Uterus (tissue), 4 donors: ENCODE results near the gene PTPN14. TPM values are rescaled to one million over a fixed set of nuclear protein-coding genes. Genes with fewer than 3 reads are reported as not detected.
"Not testable (repeated sequence)": the region's sequence is repeated elsewhere in the genome, so short reads cannot be mapped to it uniquely, and the experiment has no call there.

Experiments used
- DNase-seq, 2 donors: peaks; one replicate each; pipeline ENCODE4 v3.0.0-alpha.2; 2019 to 2020
- H3K27ac ChIP-seq, 2 donors: fragments of 200-600 bp; sonication (generic); 1 replicate in 1 of 2; 2 replicates in 1 of 2; pipeline ENCODE4 v1.5.1; 2016 to 2018
- H3K27me3 ChIP-seq, 2 donors: fragments of 200-600 bp; sonication (generic); one replicate each; pipeline ENCODE4 v1.5.1; 2018 to 2019; ENCODE audit warnings: control low read depth in 1 of 2
- H3K36me3 ChIP-seq, 2 donors: fragments of 200-600 bp; sonication (generic); one replicate each; pipeline ENCODE4 v1.5.1; 2019; ENCODE audit warnings: control low read depth in 1 of 2
- H3K4me1 ChIP-seq, 2 donors: fragments of 200-600 bp; sonication (generic); one replicate each; pipeline ENCODE4 v1.5.1; 2018 to 2019; ENCODE audit warnings: control low read depth in 1 of 2
- H3K4me3 ChIP-seq, 2 donors: fragments of 200-600 bp; sonication (generic); 1 replicate in 1 of 2; 2 replicates in 1 of 2; pipeline ENCODE4 v1.5.1; 2018 to 2019; ENCODE audit warnings: mild to moderate bottlenecking in 1 of 2
- H3K9me3 ChIP-seq, 2 donors: fragments of 200-600 bp; sonication (generic); one replicate each; pipeline ENCODE4 v1.5.1; 2019; ENCODE audit warnings: control low read depth in 1 of 2
- CTCF ChIP-seq, 4 experiments: fragments of 200-600 bp in 2 of 4; fragments of 450-650 bp in 2 of 4; sonication (generic) in 2 of 4; IDR thresholded peaks; one replicate each; pipeline ENCODE4 v1.5.1; 2016 to 2019; ENCODE audit warnings: antibody characterized with exemption in 4 of 4, mild to moderate bottlenecking in 2 of 4, moderate library complexity in 1 of 4
- POLR2A ChIP-seq, 2 donors: fragments of 450-650 bp; IDR thresholded peaks; one replicate each; pipeline ENCODE4 v1.6.1; 2016; ENCODE audit warnings: antibody characterized with exemption in 2 of 2, mild to moderate bottlenecking in 1 of 2, moderate library complexity in 1 of 2
- intact Hi-C: fragments of 100-400 bp; cut with DNase I; formaldehyde crosslinking; loops from one replicate; pipeline ENCODE4 v1.15.1; 2023; ENCODE audit warnings: low total_unique reads
- total RNA-seq, 4 donors: library from RNA; depleted of rRNA in 3 of 4; stranded (reverse); fragments of >200 nt in 3 of 4; gene quantifications; one replicate each; pipeline versions ENCODE4 v1.1.0 to v1.2.4, GENCODE V29; 2014 to 2023
- donor health status: DM: yes; HTN: yes; CAD: no.

PTPN14 gene
- total RNA-seq = 10 to 100 TPM; 13.2 to 78.0 (median 30.9) TPM

- peak within 1 kb of the TSS; percentile 95 to 98 for H3K27ac ChIP-seq
- intact Hi-C loops = no loop called here
- H3K4me1 ChIP-seq = peaks cover 0 to 8% of the 10 kb centered on the region in 2 donors
- H3K4me3 ChIP-seq = peak within 1 kb of the TSS; percentile 59 to 87
- no peaks in the 10 kb centered on the region for H3K9me3 ChIP-seq
- H3K27me3 ChIP-seq = no peaks in the 10 kb centered on the region
- peak; percentile 36 to 74 for TF ChIP-seq POLR2A (IDR thresholded peaks at IDR 0.05)
- peak in 3 of 4 experiments; percentile 39 to 52 (median 46) for TF ChIP-seq CTCF (IDR thresholded peaks at IDR 0.05)
- peak; percentile 89 to 92 for DNase-seq
- H3K36me3 ChIP-seq = no peaks in the 10 kb centered on the region
These were observed at the start of gene PTPN14 for GRCh38 chr1:214551436-214552173. TSS of gene PTPN14 (minus strand) at chr1:214551602. CDS start at chr1:214464803, 86,799 bp downstream.

- Histone ChIP-seq H3K36me3 (no peaks in the 10 kb centered on the region), H3K27ac (no peak overlapping the region), H3K4me3 (no peak overlapping the region), H3K4me1 (no peaks in the 10 kb centered on the region), H3K27me3 (no peaks in the 10 kb centered on the region), H3K9me3 (no peaks in the 10 kb centered on the region)
- intact Hi-C loops = no loop called here
- TF ChIP-seq CTCF (IDR thresholded peaks at IDR 0.05) (no peak), POLR2A (IDR thresholded peaks at IDR 0.05) (no peak)
- DNase-seq = no peak
These were observed 41.8 kb upstream of the PTPN14 start for GRCh38 chr1:214593158-214593557.

GRCh38 chr1:214591918-214592317, 40.5 kb upstream of the PTPN14 start:
- intact Hi-C loops, H3K27ac ChIP-seq, H3K27me3 ChIP-seq, H3K4me3 ChIP-seq, H3K36me3 ChIP-seq, DNase-seq, H3K4me1 ChIP-seq, H3K9me3 ChIP-seq: not testable (repeated sequence)

- H3K4me1 ChIP-seq = no peaks in the 10 kb centered on the region
- no peaks in the 10 kb centered on the region for H3K36me3 ChIP-seq
- H3K27me3 ChIP-seq = no peaks in the 10 kb centered on the region
- H3K4me3 ChIP-seq = no peak overlapping the region
- intact Hi-C loops = no loop called here
- no peak overlapping the region for H3K27ac ChIP-seq
- TF ChIP-seq POLR2A (IDR thresholded peaks at IDR 0.05) (no peak), CTCF (IDR thresholded peaks at IDR 0.05) (no peak)
- no peaks in the 10 kb centered on the region for H3K9me3 ChIP-seq
- DNase-seq = no peak
These were observed 39.3 kb upstream of the PTPN14 start for GRCh38 chr1:214590696-214591095.

- H3K27ac ChIP-seq = no peak overlapping the region
- intact Hi-C loops = loop anchor here (5.0 kb wide), 1 partner anchor 257 kb away; no protein-coding TSS in a partner anchor
- no peaks in the 10 kb centered on the region for H3K27me3 ChIP-seq
- H3K9me3 ChIP-seq = no peaks in the 10 kb centered on the region
- DNase-seq = no peak
- H3K4me3 ChIP-seq = no peak overlapping the region
- H3K4me1 ChIP-seq = no peaks in the 10 kb centered on the region
- no peaks in the 10 kb centered on the region for H3K36me3 ChIP-seq
- TF ChIP-seq CTCF (IDR thresholded peaks at IDR 0.05) (no peak), POLR2A (IDR thresholded peaks at IDR 0.05) (no peak)
These were observed 37.7 kb upstream of the PTPN14 start for GRCh38 chr1:214588963-214589597.
